Aorta (tissue), 5 donors: ENCODE measurements around the gene LPCAT3. TPM values are rescaled to one million over a fixed set of nuclear protein-coding genes. Genes with fewer than 3 reads are reported as not detected.

Source experiments
- ATAC-seq: fragments of 200-7000 bp; cut with Tn5 transposase; one replicate; pipeline ENCODE4 v1.9.1; 2022; ENCODE audit warnings: moderate library complexity; ENCODE audit not compliant: low FRiP score
- DNase-seq, 2 donors: peaks; one replicate each; pipeline ENCODE4 v3.0.0-alpha.2; 2020
- H3K27ac ChIP-seq, 2 donors: one replicate each; pipeline ENCODE4 v1.5.1; 2013; ENCODE audit warnings: low read length in 2 of 2, mild to moderate bottlenecking in 2 of 2, moderate library complexity in 2 of 2, control low read depth in 1 of 2, inconsistent platforms in 1 of 2, low read depth in 1 of 2
- H3K27me3 ChIP-seq, 2 donors: one replicate each; pipeline ENCODE4 v1.6.1; 2013; ENCODE audit warnings: control low read depth in 1 of 2, low read length in 1 of 2, mild to moderate bottlenecking in 1 of 2, moderate library complexity in 1 of 2; ENCODE audit not compliant: insufficient read depth in 2 of 2, control insufficient read depth in 1 of 2
- H3K36me3 ChIP-seq, 2 donors: one replicate each; pipeline ENCODE4 v1.6.1; 2013; ENCODE audit warnings: control low read depth in 1 of 2, low read length in 1 of 2, mild to moderate bottlenecking in 1 of 2; ENCODE audit not compliant: insufficient read depth in 2 of 2, control insufficient read depth in 1 of 2
- H3K4me1 ChIP-seq, 2 donors: one replicate each; pipeline ENCODE4 v1.6.1; 2013; ENCODE audit warnings: low read length in 2 of 2, control low read depth in 1 of 2, mild to moderate bottlenecking in 1 of 2, moderate library complexity in 1 of 2; ENCODE audit not compliant: insufficient read depth in 2 of 2, control insufficient read depth in 1 of 2
- H3K4me3 ChIP-seq, 2 donors: one replicate each; pipeline ENCODE4 v1.5.1; 2013; ENCODE audit warnings: low read length in 2 of 2, control low read depth in 1 of 2, mild to moderate bottlenecking in 1 of 2
- H3K9me3 ChIP-seq: one replicate; pipeline ENCODE4 v1.6.1; 2013; ENCODE audit warnings: mild to moderate bottlenecking, low read length; ENCODE audit not compliant: control insufficient read depth
- WGBS, 2 donors: extraction: QIAGEN DNeasy Blood & Tissue Kit; methylation state at CpG; one replicate each; pipeline ENCODE4 v1.1.7; 2013; 5-methylcytosine and 5-hydroxymethylcytosine counted together
- intact Hi-C, 2 donors: fragments of 100-400 bp; cut with DNase I; formaldehyde crosslinking; loops; one replicate each; pipeline versions ENCODE4 v1.14.2 to v1.15.0; 2022
- polyA plus RNA-seq, 2 donors: library from polyadenylated mRNA; stranded (reverse); fragments of 200-250 nt; gene quantifications; one replicate each; pipeline ENCODE4 v1.2.3, GENCODE V29; 2013
- total RNA-seq, 2 donors: library from RNA; stranded (reverse); fragmentation: NEBNext Ultra II Directional; extraction: Animal tissue kit (Norgen Biotek cat#: 25700); gene quantifications; one replicate each; pipeline ENCODE4 v1.2.1, GENCODE V29; 2021
- donor health status: healthy with polysubstance abuse.
- donor health status: Bipolar disorder and iron deficiency.
- donor health status: DM: no; HTN: no; CAD: no.
- donor health status: DM: no; HTN: no; CAD: no.
- donor health status: DM: yes; HTN: yes; CAD: no.

LPCAT3 gene
- total and polyA plus RNA-seq, 4 donors = 10.1 to 33.2 (median 28.1) TPM

DNA sequence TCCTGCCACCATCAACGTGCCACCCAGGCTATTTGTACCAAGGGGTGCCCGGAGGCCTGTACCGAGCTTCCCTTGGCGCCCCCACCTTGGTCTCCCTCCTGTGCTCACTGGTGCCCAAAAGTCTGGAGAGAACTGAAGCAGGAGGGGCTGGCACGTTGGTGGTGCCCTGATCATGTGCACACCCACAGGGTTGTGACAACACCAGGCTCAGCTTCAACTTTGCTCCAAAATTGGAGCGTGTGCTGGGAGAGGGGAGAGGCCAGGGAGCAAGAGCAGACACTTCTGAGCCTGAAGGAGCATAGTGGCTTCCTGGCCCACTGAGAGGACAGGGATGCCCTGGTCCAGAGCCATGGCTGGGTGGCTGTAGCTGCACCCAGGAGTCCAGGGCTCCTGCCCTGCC, 13.0 kb upstream of the LPCAT3 start:
- no peaks in the 10 kb centered on the region for H3K36me3 ChIP-seq
- ATAC-seq (no peak), DNase-seq (no peak)
- no peak overlapping the region for H3K27ac ChIP-seq
- no peaks in the 10 kb centered on the region for H3K27me3 ChIP-seq
- intact Hi-C loops = no loop called here
- no peaks in the 10 kb centered on the region for H3K9me3 ChIP-seq
- 73 to 78% methylated on average over 6 of the region's 6 CpGs for WGBS, 2 donors
- H3K4me1 ChIP-seq = no peaks in the 10 kb centered on the region
- no peak overlapping the region for H3K4me3 ChIP-seq

DNA sequence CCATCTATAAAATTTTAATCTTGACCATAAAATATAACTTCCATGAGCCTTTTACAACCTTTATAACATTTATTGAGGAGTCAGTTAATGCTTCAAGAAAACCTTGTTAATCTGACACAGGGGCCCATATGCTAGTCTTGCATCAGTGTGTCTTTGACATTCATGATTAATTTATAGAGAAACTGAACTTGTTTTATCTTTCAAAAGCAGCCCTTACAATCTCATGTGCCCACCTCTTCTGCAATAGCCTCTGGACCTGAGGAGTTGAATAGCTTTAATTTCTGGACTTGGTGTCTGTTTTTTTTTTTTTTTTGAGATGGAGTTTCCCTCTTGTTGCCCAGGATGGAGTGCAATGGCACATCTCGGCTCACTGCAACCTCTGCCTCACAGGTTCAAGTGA, 8.6 kb upstream of the LPCAT3 start:
- WGBS, 2 donors = 80 to 88% methylated on average over 1 of the region's 1 CpG
- no peaks in the 10 kb centered on the region for H3K36me3 ChIP-seq
- intact Hi-C loops = no loop called here
- DNase-seq (no peak), ATAC-seq (no peak)
- H3K4me3 ChIP-seq = no peak overlapping the region
- no peak overlapping the region for H3K27ac ChIP-seq
- H3K27me3 ChIP-seq = no peaks in the 10 kb centered on the region
- no peaks in the 10 kb centered on the region for H3K4me1 ChIP-seq
- no peaks in the 10 kb centered on the region for H3K9me3 ChIP-seq

DNA sequence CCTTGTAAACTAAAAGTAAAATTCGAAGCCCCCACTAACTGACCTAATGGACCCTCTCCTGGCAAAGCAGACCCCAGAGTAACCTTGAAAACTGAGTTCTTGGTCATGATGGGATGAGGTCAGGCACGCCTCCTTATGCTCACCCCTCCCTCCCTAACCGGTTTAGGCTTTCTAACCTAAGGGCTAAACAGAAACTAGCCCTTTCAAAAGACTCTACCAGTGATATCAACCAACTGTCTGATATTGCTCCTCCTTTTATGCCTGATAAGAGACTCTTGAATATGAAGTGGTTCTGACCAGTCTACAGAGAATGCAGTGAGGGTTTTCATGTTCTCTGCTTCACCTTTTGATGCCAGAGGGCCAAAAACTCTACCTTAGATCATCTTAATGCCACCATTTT, 4.8 kb upstream of the LPCAT3 start:
- peaks cover 0 to 4% of the 10 kb centered on the region in 2 donors for H3K4me1 ChIP-seq
- H3K27ac ChIP-seq = no peak overlapping the region
- ATAC-seq (no peak), DNase-seq (no peak)
- no peaks in the 10 kb centered on the region for H3K27me3 ChIP-seq
- no peaks in the 10 kb centered on the region for H3K9me3 ChIP-seq
- no peaks in the 10 kb centered on the region for H3K36me3 ChIP-seq
- 79 to 86% methylated on average over 3 of the region's 3 CpGs for WGBS, 2 donors
- no peak overlapping the region for H3K4me3 ChIP-seq
- intact Hi-C loops = no loop called here

DNA sequence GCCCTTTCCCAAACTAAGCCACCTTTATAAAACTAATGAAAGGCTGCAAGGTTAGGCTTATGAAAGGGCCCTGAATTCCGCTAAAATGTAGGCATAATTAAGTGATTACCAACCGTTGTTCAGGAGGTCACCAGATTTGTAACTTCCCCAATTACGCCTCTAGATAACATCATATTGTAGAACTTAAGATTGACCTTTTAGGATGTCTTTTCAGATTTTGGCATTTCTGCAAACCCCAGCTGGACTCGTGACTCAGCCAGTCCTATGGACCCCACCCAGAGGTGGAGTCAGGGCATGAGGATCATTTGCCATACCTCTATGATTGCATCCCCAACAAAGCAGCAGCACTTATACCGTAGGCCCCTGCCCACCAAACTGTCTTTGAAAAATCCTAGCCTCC, 3.7 kb upstream of the LPCAT3 start:
- intact Hi-C loops = no loop called here
- H3K4me3 ChIP-seq = no peak overlapping the region
- no peaks in the 10 kb centered on the region for H3K36me3 ChIP-seq
- DNase-seq = no peak
- no peak for ATAC-seq
- no peaks in the 10 kb centered on the region for H3K27me3 ChIP-seq
- 87 to 92% methylated on average over 5 of the region's 5 CpGs for WGBS, 2 donors
- H3K27ac ChIP-seq = no peak overlapping the region
- no peaks in the 10 kb centered on the region for H3K9me3 ChIP-seq
- peaks cover 0 to 4% of the 10 kb centered on the region in 2 donors for H3K4me1 ChIP-seq

DNA sequence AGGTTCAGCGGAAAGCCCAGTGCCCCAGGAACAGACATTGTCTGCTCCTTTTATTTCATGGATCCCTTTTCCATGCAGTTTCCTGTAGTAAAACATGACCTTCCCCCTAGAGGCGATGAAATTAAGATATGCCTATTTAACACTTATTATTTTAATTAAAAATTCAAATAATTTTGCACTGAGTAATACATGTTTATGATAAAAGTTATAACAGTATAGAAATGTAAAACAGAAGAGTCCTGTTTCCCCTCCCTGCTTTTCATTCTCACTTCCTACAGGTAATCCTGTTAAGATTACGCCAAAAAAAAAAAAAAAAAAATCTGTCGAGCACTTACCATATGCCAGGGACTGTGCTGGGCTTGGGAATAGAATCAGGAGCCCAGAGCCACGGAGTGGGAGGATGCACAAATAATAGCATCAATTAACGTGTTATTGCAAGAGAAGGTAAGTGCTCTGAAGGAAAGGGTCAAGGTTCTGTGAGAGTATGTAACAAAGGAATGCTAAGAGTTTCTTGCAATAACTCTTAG, 830 bp upstream of the LPCAT3 start:
- H3K4me1 ChIP-seq = peaks cover 0 to 4% of the 10 kb centered on the region in 2 donors
- DNase-seq (no peak), ATAC-seq (no peak)
- peak overlapping the region in 1 of 2 donors; percentile 14 for H3K4me3 ChIP-seq
- no peaks in the 10 kb centered on the region for H3K27me3 ChIP-seq
- H3K27ac ChIP-seq = no peak overlapping the region
- H3K36me3 ChIP-seq = no peaks in the 10 kb centered on the region
- intact Hi-C loops = loop anchor here in 1 of 2 donors (5.0 to 10.0 kb wide), 2 partner anchors 47 to 76 kb away; partner anchors contain the start of genes C1R, EMG1 and PHB2
- WGBS, 2 donors = 0 to 2% methylated on average over 6 of the region's 6 CpGs
- no peaks in the 10 kb centered on the region for H3K9me3 ChIP-seq

DNA sequence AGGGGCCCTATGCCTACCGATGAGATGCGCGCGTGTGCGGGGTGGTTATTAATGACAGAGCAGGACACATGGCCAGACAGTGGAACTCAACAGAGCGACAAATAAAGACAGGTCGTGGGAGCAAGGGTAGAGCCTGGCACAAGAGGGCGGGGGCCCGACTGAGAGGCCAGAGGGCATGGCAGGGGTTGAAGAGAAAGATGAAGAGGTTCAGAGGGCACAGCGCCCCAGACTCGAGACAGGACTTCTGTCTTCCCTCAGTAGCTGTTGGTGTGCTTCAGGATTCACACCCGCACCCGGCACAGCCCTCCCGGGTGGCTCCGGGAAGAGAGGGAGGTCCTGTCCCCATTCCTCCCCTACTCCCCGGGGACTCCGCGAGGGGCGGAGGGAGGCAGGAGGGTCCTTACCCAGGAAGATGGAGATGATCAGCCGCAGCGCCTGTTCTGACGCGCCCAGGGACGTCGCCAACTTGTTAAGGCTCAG, 366 bp downstream of the LPCAT3 start:
- intact Hi-C loops = loop anchor here in 1 of 2 donors (5.0 to 10.0 kb wide), 2 partner anchors 46 to 77 kb away; partner anchors contain the start of genes C1R, EMG1 and PHB2
- H3K36me3 ChIP-seq = peaks cover 0 to 4% of the 10 kb centered on the region in 2 donors
- 4 to 5% methylated on average over 22 to 25 of the region's 25 CpGs for WGBS, 2 donors

DNA sequence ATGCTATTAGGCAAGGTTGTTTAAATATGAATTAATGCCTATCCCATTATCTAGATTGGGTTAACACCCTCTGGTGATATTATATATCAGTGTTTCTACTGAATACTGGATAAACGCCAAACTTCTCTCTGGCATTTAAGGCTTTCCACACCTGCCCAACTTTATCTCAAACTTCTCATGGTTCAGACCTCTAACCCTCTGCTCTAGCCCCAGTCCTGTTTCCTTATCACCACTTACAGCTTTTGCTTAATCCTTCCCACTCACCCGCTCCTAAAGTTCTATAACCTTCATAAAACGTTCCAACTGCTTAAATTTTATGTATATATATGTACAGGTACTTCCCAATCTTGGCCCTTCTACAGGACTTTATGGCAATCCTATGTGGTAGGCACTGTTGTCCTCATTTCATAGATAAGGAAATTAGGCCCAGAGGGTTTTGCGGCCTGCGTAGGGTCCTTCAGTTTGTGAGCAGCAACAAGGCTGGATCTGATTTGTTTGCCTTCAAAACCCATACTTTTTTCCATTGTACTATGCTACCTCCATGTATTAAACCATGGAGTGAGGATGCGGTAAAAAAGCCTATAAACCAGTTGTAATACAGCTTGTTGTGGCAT, 1.2 kb downstream of the LPCAT3 start:
- DNase-seq (no peak), ATAC-seq (no peak)
- 79 to 83% methylated on average over 6 of the region's 6 CpGs for WGBS, 2 donors
- Histone ChIP-seq H3K9me3 (no peaks in the 10 kb centered on the region), H3K4me1 (peaks cover 0 to 4% of the 10 kb centered on the region in 2 donors), H3K27ac (no peak overlapping the region), H3K36me3 (peaks cover 0 to 4% of the 10 kb centered on the region in 2 donors), H3K4me3 (no peak overlapping the region), H3K27me3 (no peaks in the 10 kb centered on the region)
- intact Hi-C loops = loop anchor here in 1 of 2 donors (5.0 to 10.0 kb wide), 2 partner anchors 45 to 78 kb away; partner anchors contain the start of genes C1R, EMG1 and PHB2

More for the DNA sequence above, 366 bp downstream of the LPCAT3 start:
- no peaks in the 10 kb centered on the region for H3K27me3 ChIP-seq
- ATAC-seq (peak; percentile 22), DNase-seq (no peak)
- no peaks in the 10 kb centered on the region for H3K9me3 ChIP-seq
- peak overlapping the region; percentile 19 to 62 for H3K4me3 ChIP-seq
- H3K4me1 ChIP-seq = peaks cover 0 to 4% of the 10 kb centered on the region in 2 donors
- H3K27ac ChIP-seq = peak overlapping the region; percentile 10 to 96

DNA sequence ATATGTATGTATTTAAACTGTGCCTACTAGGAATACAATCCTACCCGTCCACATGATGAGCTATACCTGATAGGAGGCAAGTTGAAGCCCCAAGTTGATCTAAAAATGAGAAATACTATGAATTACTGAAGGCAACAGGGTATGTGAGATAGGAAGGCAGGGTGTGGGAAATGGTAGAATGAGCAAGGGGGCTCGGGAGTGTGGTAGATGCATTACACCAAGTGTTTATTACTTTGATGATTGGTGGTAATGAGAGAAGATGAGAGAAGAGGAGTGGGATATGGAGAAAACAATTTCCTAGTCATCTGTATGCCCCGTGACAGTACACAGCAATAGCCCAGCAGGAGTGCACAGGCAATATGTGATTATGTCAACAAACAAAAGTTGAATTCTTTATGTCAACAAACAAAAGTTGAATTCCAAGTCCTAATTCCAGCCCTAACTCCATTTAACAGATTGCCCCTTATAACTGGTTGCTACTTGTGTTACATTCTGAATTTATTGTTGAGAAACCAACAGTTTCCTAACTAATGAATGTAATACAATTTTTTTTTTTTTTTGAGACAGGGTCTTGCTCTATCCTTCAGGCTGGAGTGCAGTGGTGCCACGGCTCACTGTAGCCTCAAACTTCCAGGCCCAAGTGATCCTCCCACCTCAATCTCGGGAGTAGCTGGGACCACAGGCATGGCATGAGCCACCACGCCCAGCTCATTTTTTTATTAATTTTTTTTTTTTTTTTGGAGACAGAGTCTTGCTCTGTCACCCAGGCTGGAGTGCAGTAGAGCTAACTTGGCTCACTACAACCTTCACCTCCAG, 2.5 kb downstream of the LPCAT3 start:
- Histone ChIP-seq H3K27me3 (no peaks in the 10 kb centered on the region), H3K27ac (no peak overlapping the region), H3K4me3 (no peak overlapping the region), H3K9me3 (no peaks in the 10 kb centered on the region), H3K36me3 (peaks cover 0 to 4% of the 10 kb centered on the region in 2 donors), H3K4me1 (peaks cover 0 to 4% of the 10 kb centered on the region in 2 donors)
- DNase-seq (no peak), ATAC-seq (no peak)
- intact Hi-C loops = loop anchor here (2.0 to 10.0 kb wide), 3 partner anchors 43 to 79 kb away; partner anchors contain the start of genes C1R (in 1 of the 2), EMG1 (in 1 of the 2) and PHB2 (in 1 of the 2)
- WGBS, 2 donors = 72 to 79% methylated on average over 6 of the region's 6 CpGs
